H1 (cell line): ENCODE measurements around the gene FAM98A. TPM values are rescaled to one million over a fixed set of nuclear protein-coding genes. Genes with fewer than 3 reads are reported as not detected.

Experiments used
- CTCF ChIA-PET: fragments of 300-600 bp; sonication (Branson Sonifier 250); formaldehyde crosslinking; loops from one replicate; lab custom pipeline; 2021; ENCODE audit not compliant: partially characterized antibody; lab: Charles Lee
- POLR2A ChIA-PET: fragments of 300-600 bp; sonication (Branson Sonifier 250); formaldehyde crosslinking; loops from one replicate; lab custom pipeline; 2021; ENCODE audit warnings: inconsistent platforms; ENCODE audit not compliant: partially characterized antibody; lab: Charles Lee
- DNase-seq, 2 experiments: peaks; one replicate each; pipeline versions ENCODE4 v3.0.0 to v3.0.0-alpha.2; 2010 to 2022; ENCODE audit warnings: low spot score in 2 of 2, low read depth in 1 of 2, mixed read lengths in 1 of 2
- FAIRE-seq: peaks from 2 replicates; lab custom pipeline; 2011; peaks lifted over from hg19 to GRCh38; lab: Jason Lieb, UNC
- H2AFZ ChIP-seq: 2 replicates; pipeline ENCODE4 v1.8.1; 2012; ENCODE audit warnings: low read length, inconsistent platforms
- H2AK5ac ChIP-seq: 2 replicates; pipeline ENCODE4 v1.6.1; 2013; ENCODE audit warnings: low read depth, low read length
- H2BK120ac ChIP-seq: replicated peaks from 2 replicates; pipeline ENCODE3; 2013; ENCODE audit warnings: low read depth, low read length, inconsistent platforms
- H2BK12ac ChIP-seq: 2 replicates; pipeline ENCODE4 v1.6.1; 2013; ENCODE audit warnings: low read depth, low read length
- H2BK15ac ChIP-seq: 2 replicates; pipeline ENCODE4 v1.6.1; 2013; ENCODE audit warnings: low read length
- H2BK20ac ChIP-seq: 2 replicates; pipeline ENCODE4 v1.6.1; 2013; ENCODE audit warnings: low read length
- H2BK5ac ChIP-seq: 2 replicates; pipeline ENCODE4 v1.6.1; 2013; ENCODE audit warnings: low read depth, low read length
- H3K14ac ChIP-seq: 2 replicates; pipeline ENCODE4 v1.6.1; 2013; ENCODE audit warnings: inconsistent platforms; ENCODE audit not compliant: insufficient read length
- H3K18ac ChIP-seq: 2 replicates; pipeline ENCODE4 v1.6.1; 2013; ENCODE audit warnings: low read length; ENCODE audit errors: extremely low read depth
- H3K23ac ChIP-seq: 2 replicates; pipeline ENCODE4 v1.6.1; 2013; ENCODE audit warnings: inconsistent platforms; ENCODE audit not compliant: insufficient read length
- H3K23me2 ChIP-seq: 2 replicates; pipeline ENCODE4 v1.6.1; 2013; ENCODE audit warnings: low read depth, low read length
- H3K27ac ChIP-seq: 2 replicates; pipeline ENCODE4 v1.6.1; 2011; ENCODE audit warnings: low read depth, low read length, inconsistent platforms
- H3K27me3 ChIP-seq, 4 experiments: replicated peaks in 1 of 4; 1 replicate in 1 of 4; 2 replicates in 3 of 4; pipeline versions ENCODE4 v1.6.1 to v1.8.1; 2011 to 2013; ENCODE audit warnings: low read length in 3 of 4, mild to moderate bottlenecking in 3 of 4, inconsistent platforms in 2 of 4, mixed read lengths in 2 of 4, moderate library complexity in 1 of 4; ENCODE audit not compliant: control insufficient read depth in 3 of 4, insufficient read depth in 3 of 4; ENCODE audit errors: extremely low read depth in 1 of 4
- H3K36me3 ChIP-seq, 4 experiments: 2 replicates each; pipeline versions ENCODE4 v1.6.1 to v1.8.1; 2011 to 2013; ENCODE audit warnings: mild to moderate bottlenecking in 4 of 4, low read length in 3 of 4, moderate library complexity in 2 of 4, control low read depth in 1 of 4, inconsistent platforms in 1 of 4; ENCODE audit not compliant: insufficient read depth in 4 of 4, control insufficient read depth in 2 of 4
- H3K4ac ChIP-seq: replicated peaks from 2 replicates; pipeline ENCODE3; 2013; ENCODE audit warnings: low read length, low read depth, mixed read lengths, inconsistent platforms; ENCODE audit not compliant: insufficient read length
- H3K4me1 ChIP-seq, 4 experiments: replicated peaks in 1 of 4; 1 replicate in 1 of 4; 2 replicates in 3 of 4; pipeline versions ENCODE4 v1.6.1 to v1.8.1; 2011 to 2013; ENCODE audit warnings: low read length in 3 of 4, inconsistent platforms in 2 of 4, mixed read lengths in 1 of 4; ENCODE audit not compliant: insufficient read depth in 4 of 4, control insufficient read depth in 3 of 4
- H3K4me2 ChIP-seq, 2 experiments: 2 replicates each; pipeline versions ENCODE4 v1.6.1 to v1.8.1; 2011 to 2013; ENCODE audit warnings: low read depth in 2 of 2, low read length in 2 of 2, control low read depth in 1 of 2, inconsistent platforms in 1 of 2, mild to moderate bottlenecking in 1 of 2; ENCODE audit not compliant: insufficient read depth in 1 of 2
- H3K4me3 ChIP-seq, 4 experiments: fragments of 200-600, 300-600 bp in 1 of 4; sonication (generic), shearing (Covaris generic), sonication (Bioruptor Twin) in 1 of 4; 2 replicates each; pipeline versions ENCODE4 v1.5.1 to v1.8.1; 2011 to 2016; ENCODE audit warnings: low read length in 4 of 4, low read depth in 3 of 4, control low read depth in 2 of 4, inconsistent platforms in 2 of 4, mild to moderate bottlenecking in 2 of 4, mixed read lengths in 1 of 4, moderate library complexity in 1 of 4; ENCODE audit not compliant: insufficient read depth in 2 of 4; ENCODE audit errors: extremely low read depth in 1 of 4
- H3K56ac ChIP-seq: replicated peaks from 2 replicates; pipeline ENCODE3; 2013; ENCODE audit warnings: low read depth, mild to moderate bottlenecking, mixed read lengths, low read length, inconsistent platforms; ENCODE audit not compliant: insufficient read length
- H3K79me1 ChIP-seq: 2 replicates; pipeline ENCODE4 v1.6.1; 2013; ENCODE audit warnings: low read depth, low read length, control low read depth
- H3K79me2 ChIP-seq, 2 experiments: 2 replicates each; pipeline versions ENCODE4 v1.6.1 to v1.8.1; 2012 to 2013; ENCODE audit warnings: low read length in 2 of 2, mild to moderate bottlenecking in 2 of 2, inconsistent platforms in 1 of 2; ENCODE audit not compliant: insufficient read depth in 2 of 2, control insufficient read depth in 1 of 2
- H3K9ac ChIP-seq, 4 experiments: replicated peaks in 1 of 4; 1 replicate in 1 of 4; 2 replicates in 3 of 4; pipeline versions ENCODE4 v1.6.1 to v1.8.1; 2011 to 2013; ENCODE audit warnings: low read depth in 3 of 4, low read length in 3 of 4, control low read depth in 2 of 4, mild to moderate bottlenecking in 2 of 4, moderate library complexity in 2 of 4, inconsistent platforms in 1 of 4; ENCODE audit errors: extremely low read depth in 1 of 4
- H3K9me3 ChIP-seq, 2 experiments: 2 replicates each; pipeline versions ENCODE4 v1.6.1 to v1.8.1; 2012 to 2013; ENCODE audit warnings: mild to moderate bottlenecking in 2 of 2, moderate library complexity in 2 of 2, control low read depth in 1 of 2, inconsistent platforms in 1 of 2, low read depth in 1 of 2, low read length in 1 of 2, mixed read lengths in 1 of 2; ENCODE audit not compliant: insufficient read depth in 2 of 2
- H4K20me1 ChIP-seq, 2 experiments: replicated peaks in 1 of 2; 2 replicates each; pipeline versions ENCODE3 to v1.8.1; 2011 to 2013; ENCODE audit warnings: inconsistent platforms in 2 of 2, low read length in 2 of 2, mild to moderate bottlenecking in 1 of 2; ENCODE audit not compliant: insufficient read depth in 2 of 2, control insufficient read depth in 1 of 2
- H4K5ac ChIP-seq: 2 replicates; pipeline ENCODE4 v1.6.1; 2013; ENCODE audit warnings: low read length, low read depth, mixed read lengths, inconsistent platforms; ENCODE audit not compliant: insufficient read length
- H4K8ac ChIP-seq: 2 replicates; pipeline ENCODE4 v1.8.0; 2013; ENCODE audit warnings: mild to moderate bottlenecking, moderate library complexity, low read length, inconsistent platforms; ENCODE audit not compliant: insufficient read depth; ENCODE audit errors: extremely low read depth
- H4K91ac ChIP-seq: replicated peaks from 2 replicates; pipeline ENCODE3; 2013; ENCODE audit warnings: low read length, mixed read lengths, inconsistent platforms; ENCODE audit not compliant: insufficient read length
- ATF2 ChIP-seq: IDR thresholded peaks from 2 replicates; pipeline ENCODE4 v1.6.1; 2012; ENCODE audit warnings: low read length, inconsistent platforms
- BRCA1 ChIP-seq: IDR thresholded peaks from 2 replicates; pipeline ENCODE4 v1.6.1; 2012; ENCODE audit warnings: low read depth, low read length, improper control_type of control experiment
- CBX5 ChIP-seq: fragments of 300-800, 300-1000 bp; sonication (generic); IDR thresholded peaks from 2 replicates; pipeline ENCODE4 v1.7.1; 2016; ENCODE audit warnings: antibody characterized with exemption, low read length, low read depth
- CEBPB ChIP-seq: IDR thresholded peaks from 2 replicates; pipeline ENCODE4 v1.6.1; 2012; ENCODE audit warnings: low read depth, low read length
- JUN ChIP-seq: IDR thresholded peaks from 2 replicates; pipeline ENCODE4 v1.6.1; 2011; ENCODE audit warnings: low read depth, mild to moderate bottlenecking, improper control_type of control experiment, low read length
- KDM1A ChIP-seq: fragments of 200-600, 300-600 bp; sonication (generic); IDR thresholded peaks from 2 replicates; pipeline ENCODE4 v1.7.1; 2016; ENCODE audit warnings: mild to moderate bottlenecking, low read length, borderline replicate concordance
- KDM5A ChIP-seq: fragments of 200-600 bp; IDR thresholded peaks from 2 replicates; pipeline ENCODE4 v1.7.1; 2012; ENCODE audit warnings: mild to moderate bottlenecking, low read length, inconsistent platforms, mixed read lengths
- NANOG ChIP-seq: IDR thresholded peaks from 2 replicates; pipeline ENCODE4 v1.6.1; 2011; ENCODE audit warnings: low read length, low read depth, mild to moderate bottlenecking, inconsistent platforms; ENCODE audit not compliant: insufficient read depth, poor library complexity, severe bottlenecking
- NRF1 ChIP-seq: IDR thresholded peaks from 2 replicates; pipeline ENCODE4 v1.6.1; 2011; ENCODE audit warnings: mild to moderate bottlenecking, low read depth, low read length, improper control_type of control experiment
- PHF8 ChIP-seq: fragments of 200-600 bp; sonication (generic); conservative IDR thresholded peaks from 2 replicates; pipeline ENCODE4 v1.7.1; 2012; ENCODE audit warnings: low read depth, mild to moderate bottlenecking, inconsistent platforms, low read length, moderate library complexity
- RFX5 ChIP-seq: IDR thresholded peaks from 2 replicates; pipeline ENCODE4 v1.6.1; 2011; ENCODE audit warnings: low read depth, low read length, improper control_type of control experiment, borderline replicate concordance
- SP2 ChIP-seq: IDR thresholded peaks from 2 replicates; pipeline ENCODE4 v1.6.1; 2012; ENCODE audit warnings: mild to moderate bottlenecking, low read length, inconsistent platforms
- polyA plus RNA-seq, 7 experiments: library from polyadenylated mRNA; depleted of rRNA in 3 of 7; stranded (reverse) in 5 of 7; unstranded in 2 of 7; fragments of >200 nt in 5 of 7; fragments of 200-250 nt in 2 of 7; gene quantifications; 1 replicate in 5 of 7; 2 replicates in 1 of 7; 4 replicates in 1 of 7; pipeline versions ENCODE4 v1.2.1 to v1.2.3, GENCODE V29; 2011 to 2013; ENCODE audit warnings: missing spikeins in 2 of 7, mixed read lengths in 2 of 7
- total RNA-seq: library from RNA; stranded (reverse); fragmentation: NEBNext Ultra II Directional; extraction: Animal tissue kit (Norgen Biotek cat#: 25700); gene quantifications from 2 replicates; pipeline ENCODE4 v1.2.1, GENCODE V29; 2021

The FAM98A gene
- total and polyA plus RNA-seq, 2 of the 8 experiments (the other 6 are each of a cell fraction or from before 2014, with no cell fraction given) = 53.2 to 103 TPM

DNA sequence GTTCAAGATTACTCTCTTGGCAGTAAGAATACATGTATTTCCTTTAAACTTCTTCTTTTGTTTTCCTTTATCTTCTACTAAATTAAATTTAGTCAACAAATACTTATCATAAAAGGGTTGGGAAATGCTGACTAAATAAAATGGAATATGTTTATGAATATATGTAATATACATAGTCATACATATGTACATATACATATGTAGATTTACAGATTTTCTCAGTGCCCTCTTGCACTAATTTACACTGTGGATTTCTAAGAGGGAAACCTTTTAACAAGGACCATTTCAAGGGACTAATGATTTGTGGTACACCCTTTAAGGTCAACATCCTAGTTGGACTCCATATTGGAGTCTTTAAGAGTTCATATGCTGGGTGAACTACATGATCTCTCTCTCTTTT lies 37.2 kb downstream of the FAM98A start:
- no peaks in the 10 kb centered on the region for H3K27me3 ChIP-seq
- no peak for TF ChIP-seq NANOG
- no peak for TF ChIP-seq ATF2
- no peak for TF ChIP-seq NRF1
- no peak for TF ChIP-seq RFX5
- no peak for TF ChIP-seq PHF8
- TF ChIP-seq JUN = no peak
- TF ChIP-seq SP2 = no peak
- TF ChIP-seq KDM1A = no peak
- no peak for TF ChIP-seq CBX5
- TF ChIP-seq CEBPB = no peak
- no peak for TF ChIP-seq BRCA1
- no peak for TF ChIP-seq KDM5A

More for the DNA sequence above, 37.2 kb downstream of the FAM98A start:
- H3K79me1 ChIP-seq = no peaks in the 10 kb centered on the region
- no peaks in the 10 kb centered on the region for H3K9me3 ChIP-seq
- no peak overlapping the region for H4K91ac ChIP-seq
- no peaks in the 10 kb centered on the region for H3K79me2 ChIP-seq
- no peak overlapping the region for H3K27ac ChIP-seq
- H2BK15ac ChIP-seq = no peak overlapping the region
- no peaks in the 10 kb centered on the region for H3K4me1 ChIP-seq
- H2BK20ac ChIP-seq = no peak overlapping the region
- no peak overlapping the region for H2BK5ac ChIP-seq
- no peak for FAIRE-seq
- DNase-seq = no peak
- H2AK5ac ChIP-seq = no peak overlapping the region
- H3K9ac ChIP-seq = no peak overlapping the region
- H3K14ac ChIP-seq = no peak overlapping the region
- H2BK120ac ChIP-seq = no peak overlapping the region
- no peak overlapping the region for H4K5ac ChIP-seq
- POLR2A ChIA-PET = no interaction called here
- H2AFZ ChIP-seq = no peak overlapping the region
- no peak overlapping the region for H3K23ac ChIP-seq
- H3K56ac ChIP-seq = no peak overlapping the region
- no peak overlapping the region for H2BK12ac ChIP-seq
- CTCF ChIA-PET = interaction anchor here (1.3 to 1.7 kb wide), 2 partner anchors 8 to 9 kb away, joined by 3 to 5 read pairs; no protein-coding TSS in a partner anchor
- no peak overlapping the region for H3K4ac ChIP-seq
- no peak overlapping the region for H4K8ac ChIP-seq
- no peaks in the 10 kb centered on the region for H3K36me3 ChIP-seq
- H4K20me1 ChIP-seq = no peaks in the 10 kb centered on the region
- H3K23me2 ChIP-seq = no peaks in the 10 kb centered on the region
- H3K4me3 ChIP-seq = no peak overlapping the region
- H3K18ac ChIP-seq = no peak overlapping the region
- H3K4me2 ChIP-seq = no peak overlapping the region
